Neuronal stem cell (in vitro differentiated cells): ENCODE measurements around the gene LPAR1.

Experiments used
- DNase-seq: peaks from one replicate; pipeline ENCODE4 v3.0.0-alpha.2; 2013; ENCODE audit warnings: low spot score
- H2AFZ ChIP-seq: one replicate; pipeline ENCODE4 v1.6.1; 2013; ENCODE audit warnings: mild to moderate bottlenecking, low read length, inconsistent platforms
- H2AK5ac ChIP-seq: 2 replicates; pipeline ENCODE4 v1.6.1; 2013; ENCODE audit warnings: low read depth, mild to moderate bottlenecking, inconsistent platforms, low read length, moderate library complexity, mixed read lengths
- H2BK120ac ChIP-seq: 2 replicates; pipeline ENCODE4 v1.6.1; 2013; ENCODE audit warnings: low read depth, mild to moderate bottlenecking, inconsistent platforms, low read length, moderate library complexity, mixed read lengths
- H2BK12ac ChIP-seq: one replicate; pipeline ENCODE4 v1.6.1; 2013; ENCODE audit warnings: low read length, inconsistent platforms
- H2BK15ac ChIP-seq: 2 replicates; pipeline ENCODE4 v1.6.1; 2013; ENCODE audit warnings: mild to moderate bottlenecking, low read length, inconsistent platforms, mixed read lengths
- H2BK5ac ChIP-seq: one replicate; pipeline ENCODE4 v1.6.1; 2013; ENCODE audit warnings: inconsistent platforms, mild to moderate bottlenecking, low read length, moderate library complexity
- H3K14ac ChIP-seq: one replicate; pipeline ENCODE4 v1.6.1; 2013; ENCODE audit warnings: low read length, inconsistent platforms
- H3K18ac ChIP-seq: 2 replicates; pipeline ENCODE4 v1.6.1; 2013; ENCODE audit warnings: low read length, inconsistent platforms
- H3K23ac ChIP-seq: 2 replicates; pipeline ENCODE4 v1.6.1; 2013; ENCODE audit warnings: low read depth, mild to moderate bottlenecking, mixed read lengths, low read length, inconsistent platforms; ENCODE audit not compliant: poor library complexity
- H3K27ac ChIP-seq: replicated peaks from 3 replicates; pipeline ENCODE4 v1.5.1; 2013; ENCODE audit warnings: low read length, inconsistent platforms
- H3K27me3 ChIP-seq, 3 experiments: 2 replicates each; pipeline ENCODE4 v1.6.1; 2013; ENCODE audit warnings: low read length in 3 of 3, mild to moderate bottlenecking in 2 of 3, inconsistent platforms in 1 of 3, low read depth in 1 of 3, mixed read lengths in 1 of 3, moderate library complexity in 1 of 3; ENCODE audit not compliant: control insufficient read depth in 3 of 3, insufficient read depth in 3 of 3
- H3K36me3 ChIP-seq, 2 donors: replicated peaks in 1 of 2; 2 replicates each; pipeline ENCODE4 v1.6.1; 2013; ENCODE audit warnings: low read length in 2 of 2; ENCODE audit not compliant: control insufficient read depth in 2 of 2, insufficient read depth in 2 of 2
- H3K4ac ChIP-seq: 2 replicates; pipeline ENCODE4 v1.6.1; 2013; ENCODE audit warnings: inconsistent platforms, mild to moderate bottlenecking, low read length, moderate library complexity
- H3K4me1 ChIP-seq, 2 donors: 1 replicate in 1 of 2; 2 replicates in 1 of 2; pipeline ENCODE4 v1.6.1; 2013; ENCODE audit warnings: low read length in 2 of 2, low read depth in 1 of 2; ENCODE audit not compliant: control insufficient read depth in 2 of 2, insufficient read depth in 1 of 2
- H3K4me2 ChIP-seq: one replicate; pipeline ENCODE4 v1.6.1; 2013; ENCODE audit warnings: mild to moderate bottlenecking, low read length, inconsistent platforms; ENCODE audit not compliant: insufficient read depth, poor library complexity, severe bottlenecking
- H3K4me3 ChIP-seq, 2 donors: 2 replicates each; pipeline ENCODE4 v1.5.1; 2013; ENCODE audit warnings: low read length in 2 of 2, mild to moderate bottlenecking in 2 of 2, inconsistent platforms in 1 of 2, moderate library complexity in 1 of 2
- H3K79me1 ChIP-seq: one replicate; pipeline ENCODE4 v1.6.1; 2013; ENCODE audit warnings: low read depth, mild to moderate bottlenecking, inconsistent platforms, low read length, moderate library complexity
- H3K9ac ChIP-seq: one replicate; pipeline ENCODE4 v1.6.1; 2013; ENCODE audit warnings: mild to moderate bottlenecking, low read depth, low read length, inconsistent platforms; ENCODE audit not compliant: poor library complexity
- H3K9me3 ChIP-seq, 2 donors: replicated peaks in 1 of 2; 2 replicates each; pipeline versions ENCODE3 to v1.6.1; 2013; ENCODE audit warnings: low read length in 2 of 2, mild to moderate bottlenecking in 2 of 2, inconsistent platforms in 1 of 2, low read depth in 1 of 2, mixed read lengths in 1 of 2, moderate library complexity in 1 of 2; ENCODE audit not compliant: control insufficient read depth in 2 of 2, insufficient read depth in 1 of 2
- H4K8ac ChIP-seq: one replicate; pipeline ENCODE4 v1.6.1; 2013; ENCODE audit warnings: low read depth, mild to moderate bottlenecking, inconsistent platforms, low read length, moderate library complexity
- H4K91ac ChIP-seq: one replicate; pipeline ENCODE4 v1.6.1; 2013; ENCODE audit warnings: low read length, low read depth, mild to moderate bottlenecking, inconsistent platforms; ENCODE audit not compliant: poor library complexity
- WGBS, 2 donors: extraction: QIAGEN DNeasy Blood & Tissue Kit; methylation state at CpG; one replicate each; pipeline ENCODE4 v1.1.7; 2013; ENCODE audit warnings: missing lambda C conversion rate in 2 of 2, mixed read lengths in 1 of 2; ENCODE audit not compliant: insufficient read length in 2 of 2, insufficient replicate concordance in 1 of 2; ENCODE audit errors: extremely low coverage in 2 of 2; 5-methylcytosine and 5-hydroxymethylcytosine counted together

Gene LPAR1

DNA sequence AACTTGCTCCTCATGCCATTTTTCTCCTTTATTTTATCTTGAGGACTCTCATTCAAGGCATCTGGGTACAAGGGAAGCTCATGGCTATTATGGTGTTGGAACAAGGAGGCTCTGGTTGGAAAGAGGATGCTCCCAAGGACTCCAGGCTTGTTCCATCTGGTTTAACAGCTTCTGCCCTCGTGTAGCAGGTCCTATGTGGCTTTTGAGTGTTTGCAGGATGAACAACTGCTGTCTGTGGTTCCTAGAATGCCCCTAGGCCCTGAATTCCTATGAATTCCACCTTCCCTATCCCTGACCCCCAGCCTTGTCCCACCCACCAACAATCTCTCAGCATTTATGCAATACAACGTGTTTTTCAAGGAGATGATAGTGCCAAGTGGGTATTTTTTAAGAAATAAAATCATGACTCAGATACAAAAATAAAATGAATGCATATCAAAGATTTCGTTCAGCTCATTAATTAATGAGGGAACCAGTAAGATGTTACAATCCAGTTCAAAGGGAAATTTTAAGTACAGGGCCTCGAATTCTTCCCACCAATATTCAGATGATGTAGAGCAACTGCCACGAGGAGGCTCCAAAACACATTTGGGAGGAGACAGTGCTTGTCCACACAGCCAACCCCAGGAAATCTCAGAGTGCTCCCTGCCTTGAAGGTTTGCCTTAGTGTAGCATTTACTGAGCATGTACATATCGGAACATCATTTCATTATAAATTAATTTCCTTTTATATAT is 187.7 kb downstream of the LPAR1 start:
- Histone ChIP-seq H3K79me1 (no peaks in the 10 kb centered on the region), H3K36me3 (no peaks in the 10 kb centered on the region), H2AK5ac (no peak overlapping the region), H2AFZ (no peak overlapping the region), H3K27me3 (no peaks in the 10 kb centered on the region), H3K9ac (no peak overlapping the region), H4K8ac (no peak overlapping the region), H3K4me1 (no peaks in the 10 kb centered on the region), H3K14ac (no peak overlapping the region), H3K9me3 (peaks cover 3 to 18% of the 10 kb centered on the region in 2 donors), H3K4ac (no peak overlapping the region), H2BK12ac (no peak overlapping the region), H3K4me3 (no peak overlapping the region), H4K91ac (no peak overlapping the region), H2BK5ac (no peak overlapping the region), H3K23ac (no peak overlapping the region), H2BK120ac (no peak overlapping the region), H2BK15ac (no peak overlapping the region), H3K4me2 (no peak overlapping the region), H3K27ac (no peak overlapping the region), H3K18ac (no peak overlapping the region)
- WGBS, 2 donors, result no CpG with 5 or more reads among the region's 6 CpGs
- no peak for DNase-seq

DNA sequence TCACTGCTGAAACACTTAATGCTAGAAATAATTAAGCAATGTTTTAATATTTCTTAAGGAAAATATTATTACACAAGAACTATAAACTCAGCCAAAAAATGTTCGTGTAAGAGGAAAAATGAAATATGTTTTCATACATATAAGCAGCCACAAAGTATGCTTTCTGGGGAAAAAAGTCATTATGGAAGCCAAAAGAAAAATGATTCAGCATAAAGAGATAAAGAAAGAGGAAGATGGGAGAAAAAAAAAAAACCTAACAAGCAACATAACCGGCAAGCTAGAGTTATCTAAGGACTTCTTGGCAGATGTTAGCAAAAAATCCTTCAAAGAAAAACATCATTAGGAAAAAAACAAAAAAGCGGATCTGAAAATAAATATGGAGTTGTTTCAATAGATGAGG is 190.6 kb downstream of the LPAR1 start:
- Histone ChIP-seq H3K14ac (no peak overlapping the region), H2BK5ac (no peak overlapping the region), H3K36me3 (no peaks in the 10 kb centered on the region), H3K9me3 (peaks cover 0 to 8% of the 10 kb centered on the region in 2 donors), H3K4me1 (no peaks in the 10 kb centered on the region), H3K18ac (no peak overlapping the region), H4K8ac (no peak overlapping the region), H3K27ac (no peak overlapping the region), H3K9ac (no peak overlapping the region), H2BK120ac (no peak overlapping the region), H4K91ac (no peak overlapping the region), H3K4me3 (no peak overlapping the region), H3K27me3 (no peaks in the 10 kb centered on the region), H2BK12ac (no peak overlapping the region), H3K79me1 (no peaks in the 10 kb centered on the region), H3K4me2 (no peak overlapping the region), H2BK15ac (no peak overlapping the region), H3K23ac (no peak overlapping the region), H2AFZ (no peak overlapping the region), H2AK5ac (no peak overlapping the region), H3K4ac (no peak overlapping the region)
- no CpG with 5 or more reads among the region's 3 CpGs for WGBS, 2 donors
- DNase-seq, result no peak

DNA sequence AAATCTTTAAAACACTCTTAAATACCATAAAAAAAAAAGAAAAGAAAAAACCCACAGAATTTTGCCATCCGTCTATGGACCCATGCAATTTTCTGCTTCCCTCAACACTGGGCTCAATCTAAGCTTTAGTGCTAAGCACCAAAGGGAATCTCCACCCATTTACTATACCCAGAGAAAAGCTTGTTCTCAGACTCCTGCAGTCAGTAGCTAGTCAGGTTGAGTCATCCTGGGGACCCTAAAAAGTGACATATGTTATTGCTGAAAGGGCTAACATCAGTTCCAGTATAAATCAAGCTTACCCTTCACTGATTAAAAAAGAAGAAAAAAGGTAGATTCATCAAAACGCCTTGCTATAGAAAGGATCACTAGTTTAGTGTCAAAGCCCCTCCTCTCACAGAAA is 192.1 kb downstream of the LPAR1 start:
- Histone ChIP-seq H4K91ac (no peak overlapping the region), H2AFZ (no peak overlapping the region), H2BK12ac (no peak overlapping the region), H3K18ac (no peak overlapping the region), H2BK5ac (no peak overlapping the region), H3K14ac (no peak overlapping the region), H2BK15ac (no peak overlapping the region), H3K4me1 (no peaks in the 10 kb centered on the region), H3K9me3 (peaks cover 0 to 8% of the 10 kb centered on the region in 2 donors), H3K79me1 (no peaks in the 10 kb centered on the region), H3K4me2 (no peak overlapping the region), H4K8ac (no peak overlapping the region), H3K27ac (no peak overlapping the region), H2BK120ac (no peak overlapping the region), H3K23ac (no peak overlapping the region), H3K4ac (no peak overlapping the region), H3K36me3 (no peaks in the 10 kb centered on the region), H2AK5ac (no peak overlapping the region), H3K27me3 (no peaks in the 10 kb centered on the region), H3K9ac (no peak overlapping the region), H3K4me3 (no peak overlapping the region)
- no peak for DNase-seq
- WGBS, 2 donors, result no CpG with 5 or more reads among the region's 2 CpGs

DNA sequence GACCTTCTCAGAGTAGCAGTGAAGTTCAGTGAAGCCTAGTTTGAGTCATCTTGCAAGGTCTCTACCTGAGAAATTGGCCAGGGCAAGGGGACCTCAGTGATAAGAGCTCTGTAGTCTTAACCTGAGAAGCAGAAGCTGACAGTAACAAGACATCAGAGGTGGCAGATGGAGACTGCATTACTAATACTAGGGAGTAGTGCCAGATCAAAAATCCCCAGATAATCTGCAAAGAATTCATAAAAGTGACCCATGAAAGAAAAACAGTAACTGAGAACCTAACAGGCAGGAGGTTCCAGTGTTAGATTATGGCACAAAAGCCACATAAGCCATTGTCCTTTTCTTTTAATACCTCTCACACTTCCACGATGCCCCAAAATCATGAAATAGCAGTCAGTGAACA is 194.1 kb downstream of the LPAR1 start:
- DNase-seq, result no peak
- no peaks in the 10 kb centered on the region for H3K27me3 ChIP-seq

More for the DNA sequence above, 194.1 kb downstream of the LPAR1 start:
- no peak overlapping the region for H4K8ac ChIP-seq
- no peak overlapping the region for H2BK12ac ChIP-seq
- H3K79me1 ChIP-seq, result no peaks in the 10 kb centered on the region
- WGBS, 2 donors, result no CpG with 5 or more reads among the region's 1 CpG
- no peak overlapping the region for H2BK120ac ChIP-seq
- no peak overlapping the region for H4K91ac ChIP-seq
- H3K4me2 ChIP-seq, result no peak overlapping the region
- peaks cover 0 to 3% of the 10 kb centered on the region in 2 donors for H3K9me3 ChIP-seq
- no peak overlapping the region for H3K27ac ChIP-seq
- no peak overlapping the region for H2AFZ ChIP-seq
- no peak overlapping the region for H2AK5ac ChIP-seq
- H3K36me3 ChIP-seq, result no peaks in the 10 kb centered on the region
- H3K4me3 ChIP-seq, result no peak overlapping the region
- H2BK15ac ChIP-seq, result no peak overlapping the region
- H3K4me1 ChIP-seq, result no peaks in the 10 kb centered on the region
- no peak overlapping the region for H3K23ac ChIP-seq
- no peak overlapping the region for H2BK5ac ChIP-seq
- no peak overlapping the region for H3K14ac ChIP-seq
- no peak overlapping the region for H3K4ac ChIP-seq
- no peak overlapping the region for H3K18ac ChIP-seq
- no peak overlapping the region for H3K9ac ChIP-seq
